WTC11 (cell line): ENCODE data around the gene BTBD7. TPM values are rescaled to one million over a fixed set of nuclear protein-coding genes. Genes with fewer than 3 reads are reported as not detected.
A peak's percentile ranks its signal among the peaks of the same experiment; 100 is the strongest.

Experiments
- ATAC-seq: fragments of 200-7000 bp; cut with Tn5 transposase; 2 replicates; pipeline ENCODE4 v1.10.0; 2021; ENCODE audit warnings: mild to moderate bottlenecking, moderate library complexity
- CTCF ChIA-PET: fragments of 300-600 bp; sonication (Branson Sonifier 250); formaldehyde crosslinking; loops from one replicate; lab custom pipeline; 2021; ENCODE audit warnings: antibody characterized with exemption; lab: Charles Lee
- POLR2A ChIA-PET: fragments of 350-600 bp; sonication (Branson Sonifier 250); formaldehyde crosslinking; loops from one replicate; lab custom pipeline; 2021; ENCODE audit warnings: antibody characterized with exemption; lab: Charles Lee
- DNase-seq: peaks from one replicate; pipeline ENCODE4 v3.0.0; 2021; ENCODE audit warnings: low spot score
- H3K27ac Mint-ChIP-seq: 2 replicates; pipeline ENCODE4 v1.8.0; 2021; ENCODE audit warnings: mixed read lengths
- H3K27me3 Mint-ChIP-seq: 2 replicates; pipeline ENCODE4 v1.8.0; 2021; ENCODE audit warnings: low read depth, mild to moderate bottlenecking, moderate library complexity, mixed read lengths
- H3K36me3 Mint-ChIP-seq: 2 replicates; pipeline ENCODE4 v1.8.0; 2021; ENCODE audit warnings: mixed read lengths
- H3K4me1 Mint-ChIP-seq: 2 replicates; pipeline ENCODE4 v1.8.0; 2022; ENCODE audit warnings: mixed read lengths
- H3K4me3 Mint-ChIP-seq: 2 replicates; pipeline ENCODE4 v1.8.0; 2021; ENCODE audit warnings: mild to moderate bottlenecking, moderate library complexity, mixed read lengths
- H3K9me3 Mint-ChIP-seq: 2 replicates; pipeline ENCODE4 v1.8.0; 2021; ENCODE audit warnings: mixed read lengths
- ARID4B ChIP-seq: sonication (generic); formaldehyde crosslinking; IDR thresholded peaks from 2 replicates; pipeline ENCODE4 v1.8.0; 2023; ENCODE audit warnings: missing genetic modification reagents, mild to moderate bottlenecking, borderline replicate concordance
- CBFB ChIP-seq: sonication (generic); formaldehyde crosslinking; IDR thresholded peaks from 2 replicates; pipeline ENCODE4 v1.8.1; 2022; ENCODE audit warnings: mild to moderate bottlenecking, low read depth, missing genetic modification reagents
- CREB1 ChIP-seq: sonication (generic); formaldehyde crosslinking; IDR thresholded peaks from 2 replicates; pipeline ENCODE4 v1.8.0; 2023; ENCODE audit warnings: mild to moderate bottlenecking, missing genetic modification reagents
- E2F5 ChIP-seq: sonication (generic); formaldehyde crosslinking; IDR thresholded peaks from 2 replicates; pipeline ENCODE4 v1.8.1; 2022; ENCODE audit warnings: mild to moderate bottlenecking, moderate library complexity, missing genetic modification reagents
- ETV6 ChIP-seq: sonication (generic); formaldehyde crosslinking; IDR thresholded peaks from 2 replicates; pipeline ENCODE4 v1.8.1; 2022; ENCODE audit warnings: mild to moderate bottlenecking, missing genetic modification reagents
- KAT7 ChIP-seq: sonication (generic); formaldehyde crosslinking; IDR thresholded peaks from 2 replicates; pipeline ENCODE4 v1.8.1; 2023; ENCODE audit warnings: missing genetic modification reagents, mild to moderate bottlenecking, borderline replicate concordance
- NFE2L1 ChIP-seq: sonication (generic); formaldehyde crosslinking; IDR thresholded peaks from 2 replicates; pipeline ENCODE4 v1.8.1; 2023; ENCODE audit warnings: missing genetic modification reagents
- TCF7 ChIP-seq: sonication (generic); formaldehyde crosslinking; IDR thresholded peaks from 2 replicates; pipeline ENCODE4 v1.8.0; 2022; ENCODE audit warnings: mild to moderate bottlenecking, low read depth, missing genetic modification reagents, moderate library complexity
- TEAD4 ChIP-seq: sonication (generic); formaldehyde crosslinking; IDR thresholded peaks from 2 replicates; pipeline ENCODE4 v1.8.0; 2022; ENCODE audit warnings: mild to moderate bottlenecking, missing genetic modification reagents
- ZNF138 ChIP-seq: sonication (generic); formaldehyde crosslinking; conservative IDR thresholded peaks from 2 replicates; pipeline ENCODE4 v1.8.1; 2022; ENCODE audit warnings: mild to moderate bottlenecking, moderate library complexity, missing genetic modification reagents
- ZNF232 ChIP-seq: sonication (generic); formaldehyde crosslinking; IDR thresholded peaks from 2 replicates; pipeline ENCODE4 v1.8.0; 2022; ENCODE audit warnings: mild to moderate bottlenecking, missing genetic modification reagents
- ZNF671 ChIP-seq: fragments of 250-450 bp; sonication (Bioruptor Pico); IDR thresholded peaks from 2 replicates; pipeline ENCODE4 v1.8.0; 2021; ENCODE audit warnings: mild to moderate bottlenecking
- total RNA-seq: library from RNA; stranded (reverse); gene quantifications from 3 replicates; pipeline ENCODE4 v1.2.3, GENCODE V29; 2021
- TF ChIP-seq, protein P1 (sequence below): fragments of 250-450 bp; sonication (Bioruptor Pico); IDR thresholded peaks from 2 replicates; pipeline ENCODE4 v1.9.0; 2021; ENCODE audit warnings: mild to moderate bottlenecking
- TF ChIP-seq, protein P2 (sequence below): sonication (generic); formaldehyde crosslinking; IDR thresholded peaks from 2 replicates; pipeline ENCODE4 v1.8.1; 2022; ENCODE audit warnings: low read depth, missing genetic modification reagents, borderline replicate concordance
- TF ChIP-seq, protein P3 (sequence below): fragments of 250-450 bp; sonication (Bioruptor Pico); IDR thresholded peaks from 2 replicates; pipeline ENCODE4 v2.1.2; 2022; ENCODE audit warnings: mild to moderate bottlenecking, moderate library complexity

Gene BTBD7
- total RNA-seq, 1 experiment from 2014 or later, result 34.1 TPM

DNA sequence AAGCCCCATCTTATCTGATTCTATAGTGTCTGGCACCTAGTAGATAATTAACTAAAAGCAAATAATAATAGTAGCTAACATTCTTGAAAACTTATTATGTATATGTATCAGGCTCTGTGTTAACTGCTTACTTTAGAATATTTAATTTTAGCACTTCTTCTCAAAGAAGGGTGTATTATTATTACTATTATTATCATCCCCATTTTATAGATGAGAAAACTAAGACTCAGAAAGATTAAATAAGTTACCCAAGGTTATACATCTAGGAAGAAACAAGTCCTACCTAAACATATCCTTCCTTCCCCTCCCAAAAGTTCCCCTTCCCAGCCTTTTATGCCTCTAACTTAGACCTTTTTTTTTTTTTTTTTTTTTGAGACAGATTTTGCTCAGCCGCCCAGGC lies 64.4 kb downstream of the BTBD7 start (continued):
- TF ChIP-seq, protein P1, sequence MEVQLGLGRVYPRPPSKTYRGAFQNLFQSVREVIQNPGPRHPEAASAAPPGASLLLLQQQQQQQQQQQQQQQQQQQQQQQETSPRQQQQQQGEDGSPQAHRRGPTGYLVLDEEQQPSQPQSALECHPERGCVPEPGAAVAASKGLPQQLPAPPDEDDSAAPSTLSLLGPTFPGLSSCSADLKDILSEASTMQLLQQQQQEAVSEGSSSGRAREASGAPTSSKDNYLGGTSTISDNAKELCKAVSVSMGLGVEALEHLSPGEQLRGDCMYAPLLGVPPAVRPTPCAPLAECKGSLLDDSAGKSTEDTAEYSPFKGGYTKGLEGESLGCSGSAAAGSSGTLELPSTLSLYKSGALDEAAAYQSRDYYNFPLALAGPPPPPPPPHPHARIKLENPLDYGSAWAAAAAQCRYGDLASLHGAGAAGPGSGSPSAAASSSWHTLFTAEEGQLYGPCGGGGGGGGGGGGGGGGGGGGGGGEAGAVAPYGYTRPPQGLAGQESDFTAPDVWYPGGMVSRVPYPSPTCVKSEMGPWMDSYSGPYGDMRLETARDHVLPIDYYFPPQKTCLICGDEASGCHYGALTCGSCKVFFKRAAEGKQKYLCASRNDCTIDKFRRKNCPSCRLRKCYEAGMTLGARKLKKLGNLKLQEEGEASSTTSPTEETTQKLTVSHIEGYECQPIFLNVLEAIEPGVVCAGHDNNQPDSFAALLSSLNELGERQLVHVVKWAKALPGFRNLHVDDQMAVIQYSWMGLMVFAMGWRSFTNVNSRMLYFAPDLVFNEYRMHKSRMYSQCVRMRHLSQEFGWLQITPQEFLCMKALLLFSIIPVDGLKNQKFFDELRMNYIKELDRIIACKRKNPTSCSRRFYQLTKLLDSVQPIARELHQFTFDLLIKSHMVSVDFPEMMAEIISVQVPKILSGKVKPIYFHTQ (CRISPR knock-in tag), result no peak
- no peak for TF ChIP-seq NFE2L1 (CRISPR knock-in tag)
- TF ChIP-seq, protein P2, sequence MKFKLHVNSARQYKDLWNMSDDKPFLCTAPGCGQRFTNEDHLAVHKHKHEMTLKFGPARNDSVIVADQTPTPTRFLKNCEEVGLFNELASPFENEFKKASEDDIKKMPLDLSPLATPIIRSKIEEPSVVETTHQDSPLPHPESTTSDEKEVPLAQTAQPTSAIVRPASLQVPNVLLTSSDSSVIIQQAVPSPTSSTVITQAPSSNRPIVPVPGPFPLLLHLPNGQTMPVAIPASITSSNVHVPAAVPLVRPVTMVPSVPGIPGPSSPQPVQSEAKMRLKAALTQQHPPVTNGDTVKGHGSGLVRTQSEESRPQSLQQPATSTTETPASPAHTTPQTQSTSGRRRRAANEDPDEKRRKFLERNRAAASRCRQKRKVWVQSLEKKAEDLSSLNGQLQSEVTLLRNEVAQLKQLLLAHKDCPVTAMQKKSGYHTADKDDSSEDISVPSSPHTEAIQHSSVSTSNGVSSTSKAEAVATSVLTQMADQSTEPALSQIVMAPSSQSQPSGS (CRISPR knock-in tag), result no peak
- TF ChIP-seq ZNF671 (CRISPR knock-in tag), result no peak
- no peak for TF ChIP-seq KAT7 (CRISPR knock-in tag)
- TF ChIP-seq E2F5, result no peak
- no peak for TF ChIP-seq CBFB (CRISPR knock-in tag)
- no peak for TF ChIP-seq ZNF138
- TF ChIP-seq, protein P3, sequence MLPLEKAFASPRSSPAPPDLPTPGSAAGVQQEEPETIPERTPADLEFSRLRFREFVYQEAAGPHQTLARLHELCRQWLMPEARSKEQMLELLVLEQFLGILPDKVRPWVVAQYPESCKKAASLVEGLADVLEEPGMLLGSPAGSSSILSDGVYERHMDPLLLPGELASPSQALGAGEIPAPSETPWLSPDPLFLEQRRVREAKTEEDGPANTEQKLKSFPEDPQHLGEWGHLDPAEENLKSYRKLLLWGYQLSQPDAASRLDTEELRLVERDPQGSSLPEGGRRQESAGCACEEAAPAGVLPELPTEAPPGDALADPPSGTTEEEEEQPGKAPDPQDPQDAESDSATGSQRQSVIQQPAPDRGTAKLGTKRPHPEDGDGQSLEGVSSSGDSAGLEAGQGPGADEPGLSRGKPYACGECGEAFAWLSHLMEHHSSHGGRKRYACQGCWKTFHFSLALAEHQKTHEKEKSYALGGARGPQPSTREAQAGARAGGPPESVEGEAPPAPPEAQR (CRISPR knock-in tag), result no peak
- no peak for TF ChIP-seq ETV6 (CRISPR knock-in tag)

DNA sequence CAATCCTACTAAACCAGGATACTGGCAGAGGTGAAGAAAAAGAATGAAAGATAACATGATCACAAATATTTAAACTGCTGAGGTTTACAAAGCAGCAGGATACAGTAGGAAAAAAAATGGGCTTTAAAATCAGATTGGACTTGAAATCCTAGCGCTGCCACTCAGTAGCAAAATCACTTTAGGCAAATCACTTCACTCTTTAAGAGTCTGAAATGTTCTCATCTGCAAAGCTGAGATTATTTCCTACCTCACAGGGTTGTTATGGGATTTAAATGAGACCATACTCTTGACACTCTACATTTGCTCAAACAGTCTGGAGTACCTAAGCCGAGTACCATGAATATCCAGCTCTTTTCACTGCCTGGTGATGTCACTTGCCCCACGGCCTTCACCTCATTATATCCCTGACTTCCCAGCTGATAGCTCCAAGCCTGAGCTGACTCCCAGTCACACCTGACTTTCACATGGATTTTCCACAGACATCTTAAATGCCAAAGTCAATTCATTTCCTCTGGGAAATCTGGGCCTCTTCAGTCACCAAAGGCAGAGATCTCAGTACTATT lies 65.6 kb downstream of the BTBD7 start:
- DNase-seq (no peak), ATAC-seq (no peak)
- H3K27me3 Mint-ChIP-seq, result no peaks in the 10 kb centered on the region
- ChIA-PET POLR2A (no interaction called here), CTCF (no interaction called here)
- H3K36me3 Mint-ChIP-seq, result peaks cover 5% of the 10 kb centered on the region; the same call in 1 of the 2 replicates
- H3K4me1 Mint-ChIP-seq, result peaks cover 19% of the 10 kb centered on the region
- TF ChIP-seq TEAD4 (CRISPR knock-in tag), result no peak
- no peak for TF ChIP-seq TCF7 (CRISPR knock-in tag)
- TF ChIP-seq ETV6 (CRISPR knock-in tag), result no peak
- no peak for TF ChIP-seq CREB1 (CRISPR knock-in tag)
- no peak for TF ChIP-seq ARID4B (CRISPR knock-in tag)
- no peak for TF ChIP-seq ZNF232 (CRISPR knock-in tag)
- H3K4me3 Mint-ChIP-seq, result no peak overlapping the region
- H3K9me3 Mint-ChIP-seq, result no peaks in the 10 kb centered on the region
- H3K27ac Mint-ChIP-seq, result 0 out of 2 replicates have a peak overlapping the region, but pooled peaks have one; percentile 0
